HepG2 (cell line): ENCODE measurements around the gene ING5. TPM values are rescaled to one million over a fixed set of nuclear protein-coding genes. Genes with fewer than 3 reads are reported as not detected.
A peak's percentile ranks its signal among the peaks of the same experiment; 100 is the strongest.

ENCODE experiments used
- GABPB1 ChIP-seq: IDR thresholded peaks from 2 replicates; pipeline ENCODE4 v1.6.1; 2016; ENCODE audit warnings: mild to moderate bottlenecking, missing genetic modification reagents, moderate library complexity, missing compliant biosample characterization
- KAT8 ChIP-seq: IDR thresholded peaks from 2 replicates; pipeline ENCODE4 v1.6.1; 2016; ENCODE audit warnings: missing genetic modification reagents, missing compliant biosample characterization
- REPIN1 ChIP-seq: sonication (generic); formaldehyde crosslinking; IDR thresholded peaks from 2 replicates; pipeline ENCODE4 v1.8.0; 2022; ENCODE audit warnings: missing genetic modification reagents, low read depth, mild to moderate bottlenecking, borderline replicate concordance
- SIN3B ChIP-seq: fragments of 150-350 bp; IDR thresholded peaks from 2 replicates; pipeline ENCODE4 v1.6.1; 2014; ENCODE audit warnings: low read length
- SUZ12 ChIP-seq: fragments of 150-350 bp; IDR thresholded peaks from 2 replicates; pipeline ENCODE4 v1.6.1; 2014; ENCODE audit warnings: low read depth, low read length
- ZEB1 ChIP-seq: IDR thresholded peaks from 2 replicates; pipeline ENCODE4 v1.6.1; 2012; ENCODE audit warnings: mild to moderate bottlenecking, low read depth, inconsistent platforms; ENCODE audit not compliant: insufficient replicate concordance
- ZFP91 ChIP-seq: sonication (generic); formaldehyde crosslinking; IDR thresholded peaks from 2 replicates; pipeline ENCODE4 v1.9.0; 2022; ENCODE audit warnings: missing genetic modification reagents, mild to moderate bottlenecking, borderline replicate concordance
- ZNF407 ChIP-seq: sonication (generic); formaldehyde crosslinking; IDR thresholded peaks from one replicate; pipeline ENCODE4 v1.5.1; 2020; ENCODE audit warnings: mild to moderate bottlenecking, missing genetic modification reagents; ENCODE audit errors: not compliant biosample characterization
- ZNF484 ChIP-seq: sonication (generic); formaldehyde crosslinking; IDR thresholded peaks from 2 replicates; pipeline ENCODE4 v1.5.1; 2020; ENCODE audit warnings: mild to moderate bottlenecking, low read depth, missing genetic modification reagents, borderline replicate concordance
- ZNF644 ChIP-seq: IDR thresholded peaks from 2 replicates; pipeline ENCODE4 v1.6.1; 2016; ENCODE audit warnings: low read depth
- ZNF687 ChIP-seq: sonication (generic); formaldehyde crosslinking; IDR thresholded peaks from 2 replicates; pipeline ENCODE4 v1.5.1; 2020; ENCODE audit warnings: mild to moderate bottlenecking, missing genetic modification reagents, moderate library complexity
- ZNF879 ChIP-seq: sonication (generic); formaldehyde crosslinking; IDR thresholded peaks from 2 replicates; pipeline ENCODE4 v1.8.1; 2023; ENCODE audit warnings: missing genetic modification reagents
- polyA plus RNA-seq, 8 experiments: library from polyadenylated mRNA; depleted of rRNA in 3 of 8; stranded (reverse) in 7 of 8; unstranded in 1 of 8; fragments of >200 nt; fragmentation: Illumina TruSeq in 4 of 8; extraction: Trizol in 4 of 8; gene quantifications; 2 replicates each; pipeline versions ENCODE4 v1.2.1 to v1.2.3, GENCODE V29; 2011 to 2016; ENCODE audit warnings: low read depth in 4 of 8, missing spikeins in 1 of 8, mixed read lengths in 1 of 8; ENCODE audit not compliant: insufficient read depth in 1 of 8
- total RNA-seq, 5 experiments: library from RNA; depleted of rRNA; stranded (reverse); fragments of >200 nt; fragmentation: Illumina TruSeq; extraction: Trizol; gene quantifications; 2 replicates each; pipeline ENCODE4 v1.2.3, GENCODE V29; 2016; ENCODE audit warnings: low read depth in 1 of 5

Gene ING5
- total and polyA plus RNA-seq, 2 of the 13 experiments (the other 11 are each of a cell fraction or from before 2014, with no cell fraction given): 61.9 to 71.9 TPM

GRCh38 chr2:241701399-241702154 is at the start of gene ING5 (continued):
- TF ChIP-seq GABPB1 (CRISPR knock-in tag) (peak; percentile 89), ZNF687 (CRISPR knock-in tag) (peak; percentile 98), ZNF484 (CRISPR knock-in tag) (no peak), REPIN1 (CRISPR knock-in tag) (peak; percentile 85), ZNF407 (CRISPR knock-in tag) (peak; percentile 85), ZEB1 (no peak), ZNF644 (CRISPR knock-in tag) (no peak), SUZ12 (no peak), KAT8 (CRISPR knock-in tag) (peak; percentile 75), ZFP91 (CRISPR knock-in tag) (peak; percentile 87; the same call in 1 of the 2 replicates), SIN3B (no peak), ZNF879 (peak; percentile 92; the same call in 1 of the 2 replicates)
